Kidney (tissue), 14 donors: ENCODE measurements around the gene PDE1A. TPM values are rescaled to one million over a fixed set of nuclear protein-coding genes. Genes with fewer than 3 reads are reported as not detected.

Source experiments
- DNase-seq, 5 donors: peaks; one replicate each; pipeline ENCODE4 v3.0.0-alpha.2; 2013 to 2020
- FAIRE-seq: peaks from 2 replicates; lab custom pipeline; 2012; peaks lifted over from hg19 to GRCh38; lab: Jason Lieb, UNC
- H3K27ac ChIP-seq, 2 donors: one replicate each; pipeline ENCODE4 v1.7.0; 2013; ENCODE audit warnings: low read depth in 2 of 2, low read length in 2 of 2, inconsistent platforms in 1 of 2
- H3K27me3 ChIP-seq: one replicate; pipeline ENCODE4 v1.7.1; 2013; ENCODE audit warnings: low read length, inconsistent platforms; ENCODE audit not compliant: control insufficient read depth, insufficient read depth
- H3K36me3 ChIP-seq, 3 donors: one replicate each; pipeline versions ENCODE4 v1.7.0 to v1.7.1; 2013; ENCODE audit warnings: low read length in 3 of 3, control low read depth in 1 of 3, inconsistent platforms in 1 of 3; ENCODE audit not compliant: insufficient read depth in 3 of 3, control insufficient read depth in 2 of 3
- H3K4me1 ChIP-seq, 3 donors: one replicate each; pipeline versions ENCODE4 v1.7.0 to v1.7.1; 2013; ENCODE audit warnings: low read length in 3 of 3, inconsistent platforms in 1 of 3, low read depth in 1 of 3; ENCODE audit not compliant: control insufficient read depth in 2 of 3, insufficient read depth in 2 of 3
- H3K4me3 ChIP-seq, 3 donors: one replicate each; pipeline versions ENCODE4 v1.7.0 to v1.8.1; 2013; ENCODE audit warnings: low read length in 3 of 3, control low read depth in 1 of 3, inconsistent platforms in 1 of 3
- H3K9ac ChIP-seq, 3 donors: one replicate each; pipeline versions ENCODE4 v1.7.0 to v1.7.1; 2013; ENCODE audit warnings: low read length in 3 of 3, control low read depth in 1 of 3, inconsistent platforms in 1 of 3
- H3K9me3 ChIP-seq, 3 donors: one replicate each; pipeline versions ENCODE4 v1.7.0 to v1.7.1; 2013; ENCODE audit warnings: low read length in 3 of 3, control low read depth in 1 of 3, inconsistent platforms in 1 of 3; ENCODE audit not compliant: control insufficient read depth in 2 of 3, insufficient read depth in 1 of 3
- intact Hi-C: fragments of 100-400 bp; cut with DNase I; formaldehyde crosslinking; loops from one replicate; pipeline ENCODE4 v1.11.1; 2022
- polyA plus RNA-seq: library from polyadenylated mRNA; stranded (reverse); fragments of 350-450 nt; fragmentation: Illumina TruSeq; extraction: RNeasy Lipid Tissue Mini Kit (QIAGEN cat#74804); gene quantifications from one replicate; pipeline ENCODE4 v1.2.3, GENCODE V29; 2014; ENCODE audit warnings: low read depth, low replicate concordance; ENCODE audit not compliant: insufficient read depth
- total RNA-seq: library from RNA; stranded (reverse); fragmentation: NEBNext Ultra II Directional; extraction: Animal tissue kit (Norgen Biotek cat#: 25700); gene quantifications from one replicate; pipeline ENCODE4 v1.2.1, GENCODE V29; 2021
- TF ChIP-seq, protein P1 (sequence below): IDR thresholded peaks from 3 replicates; pipeline ENCODE4 v1.5.1; 2012; ENCODE audit warnings: mild to moderate bottlenecking, moderate library complexity, borderline replicate concordance; ENCODE audit not compliant: insufficient read depth; ENCODE audit errors: extremely low read depth
- donor health status: control.
- donor health status: control.
- donor health status: control.
- donor health status: control.
- donor health status: control.
- donor health status: DM: yes; HTN: yes; CAD: no.
- donor health status: Normal renal cell carcinoma (clear cell type).

PDE1A gene
- total and polyA plus RNA-seq, 2 donors from 2014 or later: 40.4 to 70.5 TPM

DNA sequence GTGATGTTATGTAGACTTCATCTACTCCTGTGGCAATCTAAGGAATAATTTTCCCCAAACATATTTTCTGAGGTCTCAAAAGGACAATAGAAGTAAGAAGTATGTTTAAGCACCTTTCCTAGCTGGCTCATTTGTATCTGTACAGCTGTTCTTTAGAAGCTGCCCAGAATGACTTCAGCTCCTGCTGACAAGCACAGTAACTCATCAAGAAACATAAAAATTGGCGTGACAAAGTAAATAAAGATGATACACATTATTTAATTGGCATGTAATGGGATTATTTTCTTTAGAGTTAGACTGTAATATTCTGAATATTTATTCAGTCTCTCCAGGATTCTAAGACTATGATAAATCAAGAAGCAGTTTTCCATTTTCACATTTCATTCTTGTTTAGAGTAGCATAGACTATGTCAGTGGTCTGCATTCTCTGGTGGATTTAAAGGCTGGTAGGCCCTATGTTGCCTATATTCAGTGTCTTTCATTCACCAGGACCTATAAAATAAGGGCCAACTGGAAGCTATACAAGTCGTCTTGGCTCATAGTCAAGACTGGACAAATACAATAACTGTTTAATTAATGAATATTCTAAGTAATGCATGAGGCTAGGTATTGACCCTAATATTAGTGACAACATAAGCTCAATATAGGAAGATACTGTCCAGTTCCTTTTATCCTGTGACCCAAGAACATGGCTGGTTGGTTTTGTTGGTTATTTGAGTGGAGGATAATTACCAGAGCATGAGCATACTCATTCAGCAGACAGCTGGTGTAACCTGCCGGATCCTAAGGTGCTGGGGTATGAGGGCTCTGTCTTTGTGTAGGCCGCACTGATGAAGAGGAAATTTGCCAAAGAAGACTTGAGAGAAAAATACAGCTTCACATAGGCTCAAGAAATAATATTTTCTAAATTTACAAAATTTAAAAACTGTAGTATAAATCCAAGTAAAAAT is 107.0 kb downstream of the PDE1A start:
- no peaks in the 10 kb centered on the region for H3K36me3 ChIP-seq
- DNase-seq (no peak), FAIRE-seq (no peak)
- no peak overlapping the region for H3K9ac ChIP-seq
- no peak overlapping the region for H3K27ac ChIP-seq
- intact Hi-C loops: no loop called here
- H3K27me3 ChIP-seq: no peaks in the 10 kb centered on the region
- H3K4me1 ChIP-seq: peaks cover 3 to 12% (median 3%) of the 10 kb centered on the region in 3 donors
- TF ChIP-seq, protein P1, sequence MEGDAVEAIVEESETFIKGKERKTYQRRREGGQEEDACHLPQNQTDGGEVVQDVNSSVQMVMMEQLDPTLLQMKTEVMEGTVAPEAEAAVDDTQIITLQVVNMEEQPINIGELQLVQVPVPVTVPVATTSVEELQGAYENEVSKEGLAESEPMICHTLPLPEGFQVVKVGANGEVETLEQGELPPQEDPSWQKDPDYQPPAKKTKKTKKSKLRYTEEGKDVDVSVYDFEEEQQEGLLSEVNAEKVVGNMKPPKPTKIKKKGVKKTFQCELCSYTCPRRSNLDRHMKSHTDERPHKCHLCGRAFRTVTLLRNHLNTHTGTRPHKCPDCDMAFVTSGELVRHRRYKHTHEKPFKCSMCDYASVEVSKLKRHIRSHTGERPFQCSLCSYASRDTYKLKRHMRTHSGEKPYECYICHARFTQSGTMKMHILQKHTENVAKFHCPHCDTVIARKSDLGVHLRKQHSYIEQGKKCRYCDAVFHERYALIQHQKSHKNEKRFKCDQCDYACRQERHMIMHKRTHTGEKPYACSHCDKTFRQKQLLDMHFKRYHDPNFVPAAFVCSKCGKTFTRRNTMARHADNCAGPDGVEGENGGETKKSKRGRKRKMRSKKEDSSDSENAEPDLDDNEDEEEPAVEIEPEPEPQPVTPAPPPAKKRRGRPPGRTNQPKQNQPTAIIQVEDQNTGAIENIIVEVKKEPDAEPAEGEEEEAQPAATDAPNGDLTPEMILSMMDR: no peak
- H3K9me3 ChIP-seq: no peaks in the 10 kb centered on the region
- H3K4me3 ChIP-seq: no peak overlapping the region

DNA sequence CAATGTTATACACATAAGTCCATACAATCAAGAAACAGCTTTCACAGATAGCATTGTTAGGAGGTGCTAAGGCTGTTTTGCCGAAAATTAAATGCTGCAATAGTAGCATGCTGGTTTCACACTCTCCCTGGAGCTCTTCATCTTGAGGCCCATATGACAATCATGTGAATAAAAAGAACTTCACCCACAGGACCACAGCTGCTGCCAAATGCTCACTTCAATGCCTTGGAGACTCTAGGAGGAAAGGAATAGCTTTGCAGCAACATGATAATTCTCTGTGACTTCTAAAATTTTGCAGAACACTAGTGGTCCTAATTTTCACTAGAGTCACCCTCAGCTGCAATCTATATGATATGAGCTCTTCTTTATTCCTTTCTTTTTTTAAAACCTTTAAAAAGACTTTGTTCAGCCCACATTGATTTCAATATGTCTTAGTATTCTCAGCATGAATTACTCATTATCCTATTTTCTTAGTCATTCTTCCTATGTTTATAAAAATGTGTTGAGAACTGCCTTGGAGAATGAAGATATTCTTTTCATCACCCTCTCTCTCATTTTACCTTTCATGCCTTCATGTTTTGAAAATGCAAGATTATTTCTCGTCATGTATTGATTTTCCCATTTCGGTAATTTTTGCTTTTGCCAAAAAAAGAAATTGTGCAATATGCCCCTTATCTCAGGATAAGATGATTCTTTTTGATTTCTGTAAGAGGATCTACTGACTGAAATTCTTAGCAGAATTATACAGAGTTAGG is 108.2 kb downstream of the PDE1A start:
- no peaks in the 10 kb centered on the region for H3K27me3 ChIP-seq
- peak overlapping the region in 1 of 2 donors; percentile 19 for H3K27ac ChIP-seq
- peaks cover 0 to 5% (median 2%) of the 10 kb centered on the region in 3 donors for H3K4me1 ChIP-seq
- intact Hi-C loops: no loop called here
- no peaks in the 10 kb centered on the region for H3K9me3 ChIP-seq
- no peak for FAIRE-seq
- TF ChIP-seq, protein P1: no peak
- DNase-seq: no peak
- no peak overlapping the region for H3K9ac ChIP-seq
- H3K4me3 ChIP-seq: no peak overlapping the region
- no peaks in the 10 kb centered on the region for H3K36me3 ChIP-seq

DNA sequence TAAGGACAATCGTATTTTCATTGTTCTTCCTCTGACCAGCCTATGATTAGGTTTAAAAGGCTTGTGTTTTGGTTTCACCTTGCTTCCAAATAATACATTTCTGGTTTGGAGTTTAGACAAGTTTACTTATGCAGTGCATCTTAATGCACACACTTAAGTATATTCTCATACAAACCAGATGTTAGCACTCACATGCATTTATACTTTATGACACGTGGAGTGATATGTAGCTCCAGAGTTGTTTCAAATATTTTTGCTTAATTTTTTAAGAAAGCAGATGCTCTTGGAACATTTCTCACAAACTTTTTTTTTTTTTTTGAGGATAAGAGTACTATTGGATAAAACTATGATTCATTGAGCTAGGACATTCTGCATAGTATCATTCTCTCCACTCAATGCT is 109.9 kb downstream of the PDE1A start:
- FAIRE-seq (no peak), DNase-seq (no peak)
- H3K27ac ChIP-seq: no peak overlapping the region
- no peaks in the 10 kb centered on the region for H3K9me3 ChIP-seq
- TF ChIP-seq, protein P1: no peak
- H3K9ac ChIP-seq: no peak overlapping the region
- no peaks in the 10 kb centered on the region for H3K4me1 ChIP-seq
- H3K27me3 ChIP-seq: no peaks in the 10 kb centered on the region
- no peaks in the 10 kb centered on the region for H3K36me3 ChIP-seq
- intact Hi-C loops: no loop called here
- no peak overlapping the region for H3K4me3 ChIP-seq
